ENCODE data around the gene CLDN22.

The CLDN22 gene

GRCh38 chr4:183320211-183321059 is at the start of gene CLDN22:
Gene CLDN22, minus strand, starts transcription at chr4:183320276. Its CDS starts 58 bp downstream, at chr4:183320218.
- FAIRE-seq (no peak), DNase-seq (ENCODE audit: low spot score) (no peak)

GRCh38 chr4:183369073-183369472 is 49.0 kb upstream of the CLDN22 start:
- no peak for FAIRE-seq
- DNase-seq (ENCODE audit: low spot score) = no peak

GRCh38 chr4:183366206-183366835 is 46.2 kb upstream of the CLDN22 start:
- no peak for FAIRE-seq
- DNase-seq (ENCODE audit: low spot score) = no peak

- no peak for DNase-seq (ENCODE audit: low spot score)
- no peak for FAIRE-seq
These were observed 43.9 kb upstream of the CLDN22 start for GRCh38 chr4:183364025-183364424.

- DNase-seq (ENCODE audit: low spot score) = no peak
- no peak for FAIRE-seq
These were observed 43.0 kb upstream of the CLDN22 start for GRCh38 chr4:183362916-183363542.

- no peak for FAIRE-seq
- no peak for DNase-seq (ENCODE audit: low spot score)
These were observed 42.0 kb upstream of the CLDN22 start for GRCh38 chr4:183362036-183362435.

GRCh38 chr4:183360161-183360919 is 40.3 kb upstream of the CLDN22 start:
- FAIRE-seq (no peak), DNase-seq (ENCODE audit: low spot score) (peak; percentile 3)

- FAIRE-seq (no peak), DNase-seq (ENCODE audit: low spot score) (no peak)
These were observed 38.2 kb upstream of the CLDN22 start for GRCh38 chr4:183358215-183358755.

GRCh38 chr4:183356931-183357675 is 37.0 kb upstream of the CLDN22 start:
- FAIRE-seq = no peak
- DNase-seq (ENCODE audit: low spot score) = no peak

- no peak for DNase-seq (ENCODE audit: low spot score)
- FAIRE-seq = no peak
These were observed 36.2 kb upstream of the CLDN22 start for GRCh38 chr4:183356173-183356830.

GRCh38 chr4:183355405-183355804 is 35.3 kb upstream of the CLDN22 start:
- FAIRE-seq = peak; percentile 83

GRCh38 chr4:183354219-183354618 is 34.1 kb upstream of the CLDN22 start:
- FAIRE-seq (no peak), DNase-seq (ENCODE audit: low spot score) (no peak)

More at GRCh38 chr4:183355405-183355804, 35.3 kb upstream of the CLDN22 start:
- peak; percentile 57 for DNase-seq (ENCODE audit: low spot score)

- no peak for DNase-seq (ENCODE audit: low spot score)
These were observed 33.5 kb upstream of the CLDN22 start for GRCh38 chr4:183353557-183353956.

GRCh38 chr4:183352546-183352945 is 32.5 kb upstream of the CLDN22 start:
- FAIRE-seq = no peak
- DNase-seq (ENCODE audit: low spot score) = no peak

More at GRCh38 chr4:183353557-183353956, 33.5 kb upstream of the CLDN22 start:
- FAIRE-seq = no peak

GRCh38 chr4:183350317-183351071 is 30.4 kb upstream of the CLDN22 start:
- FAIRE-seq = no peak
- DNase-seq (ENCODE audit: low spot score) = no peak

GRCh38 chr4:183349673-183350072 is 29.6 kb upstream of the CLDN22 start:
- FAIRE-seq (peak; percentile 8), DNase-seq (ENCODE audit: low spot score) (peak; percentile 33)

GRCh38 chr4:183348706-183349659 is 28.9 kb upstream of the CLDN22 start:
- DNase-seq (ENCODE audit: low spot score) (peak; percentile 95), FAIRE-seq (peak; percentile 93)

GRCh38 chr4:183348136-183348535 is 28.1 kb upstream of the CLDN22 start:
- FAIRE-seq (no peak), DNase-seq (ENCODE audit: low spot score) (no peak)

Data from RCC 7860 (cell line).